Loucy (cell line): ENCODE measurements around the gene CCR4.

ENCODE experiments used
- H2AFZ ChIP-seq: fragments of 200-600 bp; sonication (generic); 2 replicates; pipeline ENCODE4 v1.6.0; 2016; ENCODE audit warnings: antibody characterized with exemption, mild to moderate bottlenecking, low read length, moderate library complexity
- H3F3A ChIP-seq: fragments of 200-600 bp; 2 replicates; pipeline ENCODE4 v1.6.0; 2016; ENCODE audit warnings: antibody characterized with exemption, low read depth, mild to moderate bottlenecking
- H3K27me3 ChIP-seq: fragments of 200-600 bp; sonication (generic); 2 replicates; pipeline ENCODE4 v1.6.1; 2014; ENCODE audit warnings: low read length, mild to moderate bottlenecking; ENCODE audit not compliant: insufficient read depth, poor library complexity, severe bottlenecking
- H3K36me3 ChIP-seq: fragments of 200-600 bp; sonication (generic); 2 replicates; pipeline ENCODE4 v1.6.1; 2016; ENCODE audit warnings: low read length; ENCODE audit not compliant: insufficient read depth
- H3K4me1 ChIP-seq: fragments of 200-600 bp; sonication (generic); 2 replicates; pipeline ENCODE4 v1.5.1; 2014; ENCODE audit warnings: low read length, mild to moderate bottlenecking; ENCODE audit not compliant: insufficient read depth, poor library complexity, severe bottlenecking
- H3K4me2 ChIP-seq: fragments of 200-600 bp; sonication (generic); 2 replicates; pipeline ENCODE4 v1.6.0; 2014; ENCODE audit warnings: antibody characterized with exemption, low read length, low read depth, mild to moderate bottlenecking; ENCODE audit not compliant: poor library complexity, severe bottlenecking
- H3K4me3 ChIP-seq: fragments of 200-600 bp; sonication (generic); 2 replicates; pipeline ENCODE4 v1.5.1; 2014; ENCODE audit warnings: low read length, mild to moderate bottlenecking, mixed read lengths; ENCODE audit not compliant: poor library complexity, severe bottlenecking
- H3K79me2 ChIP-seq: fragments of 200-600 bp; sonication (generic); 2 replicates; pipeline ENCODE4 v1.6.1; 2014; ENCODE audit warnings: low read length; ENCODE audit not compliant: insufficient read depth
- H3K9ac ChIP-seq: fragments of 200-600 bp; sonication (generic); 2 replicates; pipeline ENCODE4 v1.6.0; 2014; ENCODE audit warnings: mild to moderate bottlenecking, low read depth, low read length, moderate library complexity; ENCODE audit not compliant: poor library complexity, severe bottlenecking
- H3K9me2 ChIP-seq: fragments of 200-600 bp; sonication (generic); replicated peaks from 2 replicates; pipeline ENCODE4 v1.6.1; 2016; ENCODE audit warnings: low read depth, low read length, mixed read lengths
- H3K9me3 ChIP-seq: fragments of 200-600 bp; sonication (generic); 2 replicates; pipeline ENCODE4 v1.6.1; 2014; ENCODE audit warnings: mild to moderate bottlenecking, antibody characterized with exemption, low read length, low read depth; ENCODE audit not compliant: insufficient read depth
- H4K20me1 ChIP-seq: fragments of 200-600 bp; sonication (generic); 2 replicates; pipeline ENCODE4 v1.6.0; 2014; ENCODE audit warnings: antibody characterized with exemption, low read length, mild to moderate bottlenecking; ENCODE audit not compliant: insufficient read depth, poor library complexity, severe bottlenecking
- CTCF ChIP-seq: fragments of 200-600 bp; sonication (generic); conservative IDR thresholded peaks from 2 replicates; pipeline ENCODE4 v1.5.1; 2014; ENCODE audit warnings: mild to moderate bottlenecking, antibody characterized with exemption, low read length

Gene CCR4

DNA sequence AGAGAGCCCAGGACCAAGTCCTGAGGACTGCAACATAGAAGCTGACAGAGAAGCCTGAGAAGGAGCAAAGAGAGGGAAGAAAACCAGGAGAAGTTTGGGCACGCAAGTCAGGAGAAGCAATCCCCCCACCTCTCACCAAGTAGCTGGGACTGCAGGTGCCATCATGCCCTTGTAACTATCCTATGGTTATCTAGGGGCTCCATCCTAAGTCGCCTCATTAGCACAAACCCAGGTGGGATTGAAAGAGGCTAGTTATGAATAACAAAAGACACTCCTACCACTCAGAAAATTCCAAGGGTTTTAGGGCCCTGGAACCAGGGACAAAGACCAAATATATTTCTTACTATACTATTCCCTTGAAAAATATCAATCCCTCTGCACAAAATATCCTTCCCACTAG is 53.5 kb downstream of the CCR4 start:
- Histone ChIP-seq H3K4me2 (no peak overlapping the region), H3K9ac (no peak overlapping the region), H3K36me3 (peaks cover 3% of the 10 kb centered on the region; the same call in 1 of the 2 replicates), H3K9me3 (0 out of 2 replicates have a peak, but pooled peaks cover 2% of the 10 kb centered on the region), H3K4me3 (no peak overlapping the region), H2AFZ (no peak overlapping the region), H3K9me2 (no peaks in the 10 kb centered on the region), H4K20me1 (no peaks in the 10 kb centered on the region), H3K4me1 (peaks cover 37% of the 10 kb centered on the region), H3F3A (no peaks in the 10 kb centered on the region), H3K27me3 (no peaks in the 10 kb centered on the region), H3K79me2 (no peaks in the 10 kb centered on the region)
- no peak for TF ChIP-seq CTCF
